ENCODE results near the gene CAMK2A.
A peak's percentile ranks its signal among the peaks of the same experiment; 100 is the strongest.

CAMK2A gene

GRCh38 chr5:150175536-150175935 is 114.0 kb downstream of the CAMK2A start:
- Histone ChIP-seq H3K27ac (replicated peaks) (no peak overlapping the region), H3K27me3 (ENCODE audit: insufficient read depth, poor library complexity, severe bottlenecking) (no peaks in the 10 kb centered on the region), H3K4me3 (replicated peaks; ENCODE audit: insufficient read depth, low read length) (no peak overlapping the region)
- peak in 1 of 2 experiments; percentile 26 for DNase-seq (ENCODE audit: low read depth in 1 of 2, low spot score in 1 of 2)
- peak; percentile 27 for TF ChIP-seq CTCF (IDR thresholded peaks at IDR 0.05; ENCODE audit: insufficient read depth, low read length)
- TF ChIP-seq SPI1 (IDR thresholded peaks at IDR 0.05; ENCODE audit: borderline replicate concordance, low read depth), result no peak
- no peak for TF ChIP-seq POLR2AphosphoS5 (IDR thresholded peaks at IDR 0.05; ENCODE audit: low read depth)

- DNase-seq (ENCODE audit: low read depth in 1 of 2, low spot score in 1 of 2), result no peak
- no peak for TF ChIP-seq POLR2AphosphoS5 (IDR thresholded peaks at IDR 0.05; ENCODE audit: low read depth)
- no peak for TF ChIP-seq REST (IDR thresholded peaks at IDR 0.05; ENCODE audit: insufficient replicate concordance, low read depth)
- no peak for TF ChIP-seq CTCF (IDR thresholded peaks at IDR 0.05; ENCODE audit: insufficient read depth, low read length)
- no peak for TF ChIP-seq GABPA (IDR thresholded peaks at IDR 0.05; ENCODE audit: low read depth)
- TF ChIP-seq SPI1 (IDR thresholded peaks at IDR 0.05; ENCODE audit: borderline replicate concordance, low read depth), result no peak
- Histone ChIP-seq H3K27me3 (ENCODE audit: insufficient read depth, poor library complexity, severe bottlenecking) (no peaks in the 10 kb centered on the region), H3K4me3 (replicated peaks; ENCODE audit: insufficient read depth, low read length) (no peak overlapping the region), H3K27ac (replicated peaks) (no peak overlapping the region)
Measured at GRCh38 chr5:150175076-150175475, 114.5 kb downstream of the CAMK2A start.

- no peak overlapping the region for H3K4me3 ChIP-seq (replicated peaks; ENCODE audit: insufficient read depth, low read length)
- TF ChIP-seq POLR2AphosphoS5 (IDR thresholded peaks at IDR 0.05; ENCODE audit: low read depth) (no peak), GABPA (IDR thresholded peaks at IDR 0.05; ENCODE audit: low read depth) (no peak), CTCF (IDR thresholded peaks at IDR 0.05; ENCODE audit: insufficient read depth, low read length) (no peak), SPI1 (IDR thresholded peaks at IDR 0.05; ENCODE audit: borderline replicate concordance, low read depth) (no peak), REST (IDR thresholded peaks at IDR 0.05; ENCODE audit: insufficient replicate concordance, low read depth) (no peak)
- DNase-seq (ENCODE audit: low read depth in 1 of 2, low spot score in 1 of 2), result no peak
- H3K27me3 ChIP-seq (ENCODE audit: insufficient read depth, poor library complexity, severe bottlenecking), result no peaks in the 10 kb centered on the region
- H3K27ac ChIP-seq (replicated peaks), result no peak overlapping the region
Measured at GRCh38 chr5:150174285-150174684, 115.3 kb downstream of the CAMK2A start.

- no peak for DNase-seq (ENCODE audit: low read depth in 1 of 2, low spot score in 1 of 2)
- H3K4me3 ChIP-seq (replicated peaks; ENCODE audit: insufficient read depth, low read length), result no peak overlapping the region
- no peak overlapping the region for H3K27ac ChIP-seq (replicated peaks)
- no peaks in the 10 kb centered on the region for H3K27me3 ChIP-seq (ENCODE audit: insufficient read depth, poor library complexity, severe bottlenecking)
- no peak for TF ChIP-seq CTCF (IDR thresholded peaks at IDR 0.05; ENCODE audit: insufficient read depth, low read length)
- no peak for TF ChIP-seq REST (IDR thresholded peaks at IDR 0.05; ENCODE audit: insufficient replicate concordance, low read depth)
- no peak for TF ChIP-seq SPI1 (IDR thresholded peaks at IDR 0.05; ENCODE audit: borderline replicate concordance, low read depth)
- no peak for TF ChIP-seq GABPA (IDR thresholded peaks at IDR 0.05; ENCODE audit: low read depth)
- TF ChIP-seq POLR2AphosphoS5 (IDR thresholded peaks at IDR 0.05; ENCODE audit: low read depth), result no peak
Measured at GRCh38 chr5:150173161-150173560, 116.4 kb downstream of the CAMK2A start.
